SU-DHL-6 (cell line): Measurements from ENCODE around the gene ELMOD2.
"Not testable (repeated sequence)": the region's sequence is repeated elsewhere in the genome, so short reads cannot be mapped to it uniquely, and the experiment has no call there.

Source experiments
- H2AFZ ChIP-seq: fragments of 200-600 bp; sonication (generic); 2 replicates; pipeline ENCODE4 v1.6.1; 2014; ENCODE audit warnings: low read depth, mild to moderate bottlenecking, moderate library complexity, mixed read lengths, antibody characterized with exemption, low read length; ENCODE audit not compliant: severe bottlenecking
- H3F3A ChIP-seq: fragments of 200-600 bp; shearing (Covaris generic); 2 replicates; pipeline ENCODE4 v1.6.0; 2016; ENCODE audit warnings: antibody characterized with exemption, mild to moderate bottlenecking; ENCODE audit not compliant: insufficient read depth
- H3K27ac ChIP-seq: fragments of 200-600 bp; sonication (generic); 2 replicates; pipeline ENCODE4 v1.5.1; 2016; ENCODE audit warnings: low read depth, mild to moderate bottlenecking, low read length, moderate library complexity, mixed read lengths
- H3K27me3 ChIP-seq: fragments of 200-600 bp; sonication (generic), shearing (Covaris generic); 2 replicates; pipeline ENCODE4 v1.6.0; 2014; ENCODE audit warnings: mild to moderate bottlenecking, low read length
- H3K36me3 ChIP-seq: fragments of 200-600 bp; sonication (generic); 2 replicates; pipeline ENCODE4 v1.6.1; 2014; ENCODE audit warnings: mild to moderate bottlenecking, low read length, mixed read lengths
- H3K4me2 ChIP-seq: fragments of 300-600, 200-600 bp; shearing (Covaris generic), sonication (generic); 2 replicates; pipeline ENCODE4 v1.6.0; 2014; ENCODE audit warnings: low read length, low read depth, mild to moderate bottlenecking; ENCODE audit not compliant: poor library complexity, severe bottlenecking
- H3K4me3 ChIP-seq: fragments of 200-600 bp; sonication (generic); 2 replicates; pipeline ENCODE4 v1.5.1; 2014; ENCODE audit warnings: antibody characterized with exemption, low read length, mild to moderate bottlenecking, mixed read lengths; ENCODE audit not compliant: insufficient read depth, poor library complexity, severe bottlenecking
- H3K79me2 ChIP-seq: fragments of 200-600 bp; sonication (generic); 2 replicates; pipeline ENCODE4 v1.6.1; 2014; ENCODE audit warnings: mild to moderate bottlenecking, low read length, moderate library complexity; ENCODE audit not compliant: insufficient read depth
- H3K9ac ChIP-seq: fragments of 200-600 bp; sonication (generic); 2 replicates; pipeline ENCODE4 v1.7.0; 2014; ENCODE audit warnings: mild to moderate bottlenecking, low read length
- H3K9me2 ChIP-seq: fragments of 200-600 bp; sonication (generic); replicated peaks from 2 replicates; pipeline ENCODE4 v1.6.1; 2014; ENCODE audit warnings: low read length; ENCODE audit not compliant: insufficient read depth
- H3K9me3 ChIP-seq: fragments of 200-600 bp; sonication (generic); 2 replicates; pipeline ENCODE4 v1.6.1; 2014; ENCODE audit warnings: low read length, mixed read lengths; ENCODE audit not compliant: insufficient read depth
- H4K20me1 ChIP-seq: fragments of 200-600 bp; sonication (generic); 2 replicates; pipeline ENCODE4 v1.6.1; 2014; ENCODE audit warnings: low read depth, mild to moderate bottlenecking, antibody characterized with exemption, low read length, moderate library complexity, mixed read lengths
- CTCF ChIP-seq: fragments of 200-600 bp; sonication (generic); IDR thresholded peaks from one replicate; pipeline ENCODE4 v1.5.1; 2017; ENCODE audit warnings: antibody characterized with exemption, mild to moderate bottlenecking, low read length, moderate library complexity; ENCODE audit not compliant: insufficient read depth, poor library complexity, severe bottlenecking
- EZH2phosphoT487 ChIP-seq: fragments of 200-600 bp; sonication (generic), shearing (Covaris generic); conservative IDR thresholded peaks from 2 replicates; pipeline ENCODE4 v1.6.1; 2018; ENCODE audit warnings: mild to moderate bottlenecking, antibody characterized with exemption, low read length, moderate library complexity, mixed read lengths

The ELMOD2 gene

GRCh38 chr4:140504261-140504660 is 19.7 kb upstream of the ELMOD2 start:
- Histone ChIP-seq H3K9me2 (no peaks in the 10 kb centered on the region), H2AFZ (no peak overlapping the region), H3K4me3 (no peak overlapping the region), H4K20me1 (no peaks in the 10 kb centered on the region), H3K9ac (no peak overlapping the region), H3K27me3 (no peaks in the 10 kb centered on the region), H3F3A (no peaks in the 10 kb centered on the region), H3K27ac (no peak overlapping the region), H3K9me3 (no peaks in the 10 kb centered on the region), H3K36me3 (no peaks in the 10 kb centered on the region), H3K79me2 (no peaks in the 10 kb centered on the region), H3K4me2 (no peak overlapping the region)
- TF ChIP-seq EZH2phosphoT487 (no peak), CTCF (no peak)

- H3F3A ChIP-seq, H3K4me3 ChIP-seq, H3K9me2 ChIP-seq, H3K27ac ChIP-seq, H4K20me1 ChIP-seq, H3K79me2 ChIP-seq, H2AFZ ChIP-seq, H3K9ac ChIP-seq, H3K4me2 ChIP-seq, H3K27me3 ChIP-seq, H3K36me3 ChIP-seq, H3K9me3 ChIP-seq: not testable (repeated sequence)
Observed at GRCh38 chr4:140513765-140514164, 10.2 kb upstream of the ELMOD2 start.

- Histone ChIP-seq H3K9ac (no peak overlapping the region), H3K79me2 (no peaks in the 10 kb centered on the region)
Observed at GRCh38 chr4:140515423-140515822, 8.5 kb upstream of the ELMOD2 start.

More at GRCh38 chr4:140515423-140515822, 8.5 kb upstream of the ELMOD2 start:
- Histone ChIP-seq H3K9me3 (no peaks in the 10 kb centered on the region), H3K36me3 (no peaks in the 10 kb centered on the region), H3K4me3 (no peak overlapping the region), H2AFZ (no peak overlapping the region), H3K4me2 (no peak overlapping the region), H3K27me3 (no peaks in the 10 kb centered on the region), H3K9me2 (no peaks in the 10 kb centered on the region), H3K27ac (no peak overlapping the region), H4K20me1 (no peaks in the 10 kb centered on the region), H3F3A (no peaks in the 10 kb centered on the region)
- no peak for TF ChIP-seq EZH2phosphoT487
- no peak for TF ChIP-seq CTCF
